LHCN-M2 (cell line): ENCODE measurements around the gene ATXN2. TPM values are rescaled to one million over a fixed set of nuclear protein-coding genes. Genes with fewer than 3 reads are reported as not detected.
"Not testable (repeated sequence)": the region's sequence is repeated elsewhere in the genome, so short reads cannot be mapped to it uniquely, and the experiment has no call there.

Experiments used
- DNase-seq: peaks from one replicate; pipeline ENCODE4 v3.0.0-alpha.2; 2012; ENCODE audit warnings: low read depth
- total RNA-seq: library from RNA; depleted of rRNA; stranded (reverse); fragments of >200 nt; gene quantifications from 2 replicates; pipeline ENCODE4 v1.2.3, GENCODE V29; 2014

The ATXN2 gene
- total RNA-seq, 1 experiment from 2014 or later, result 21.5 TPM

DNA sequence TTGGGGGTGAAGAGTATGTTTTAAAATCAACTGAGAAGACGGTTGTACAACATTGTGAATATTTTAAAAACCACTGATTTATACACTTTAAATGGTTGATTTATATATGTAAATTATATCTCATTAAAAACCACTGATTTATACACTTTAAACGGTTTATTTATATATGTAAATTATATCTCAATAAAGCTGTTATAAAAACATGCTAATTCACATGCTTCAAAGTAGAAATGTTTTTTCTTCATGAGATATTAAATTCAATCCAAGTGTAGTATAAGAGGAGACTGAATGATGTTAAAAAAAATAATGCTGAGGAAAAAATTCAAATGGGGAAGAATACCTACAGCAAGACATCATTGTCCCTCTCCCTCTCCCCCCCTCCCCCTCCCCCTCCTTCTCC, 92.9 kb downstream of the ATXN2 start:
- DNase-seq, result no peak

DNA sequence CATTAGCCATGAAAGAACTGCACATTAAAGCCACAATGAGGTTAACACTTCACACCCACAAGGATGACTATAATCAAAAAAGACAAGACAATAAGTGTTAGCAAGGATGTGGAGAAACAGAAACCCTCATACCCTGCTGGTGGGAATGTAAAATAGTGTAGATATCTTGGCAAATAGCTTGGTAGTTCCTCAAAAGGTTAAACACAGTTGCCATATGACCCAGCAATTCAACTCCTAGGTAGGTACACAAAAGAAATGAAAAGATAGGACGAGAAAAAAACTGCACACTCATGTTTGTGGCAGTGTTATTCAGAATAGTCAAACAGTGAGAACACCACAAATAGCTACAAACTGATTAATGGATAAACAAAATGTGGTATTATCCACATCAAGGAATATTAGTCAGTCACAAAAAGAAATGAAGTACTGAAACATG, 93.5 kb downstream of the ATXN2 start:
- DNase-seq, result peak; percentile 10

DNA sequence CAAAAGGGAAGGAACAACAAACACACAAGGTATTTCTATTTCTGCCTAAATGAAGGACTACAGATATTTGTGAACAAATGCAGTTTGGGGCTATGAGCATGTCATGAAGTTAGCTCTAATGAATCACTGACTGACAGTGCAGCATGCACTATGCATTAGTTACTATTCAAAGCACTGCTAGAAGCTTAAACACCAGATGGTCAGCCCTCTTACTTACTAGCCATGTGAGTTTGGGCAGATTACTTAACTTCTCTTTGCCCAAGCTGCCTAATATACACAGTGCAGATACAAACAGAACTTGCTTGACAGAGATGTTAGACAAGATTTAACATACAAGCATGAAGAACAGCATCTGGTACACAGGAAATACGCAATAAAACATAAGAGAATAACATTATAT, 96.0 kb downstream of the ATXN2 start:
- DNase-seq, result peak; percentile 21

DNA sequence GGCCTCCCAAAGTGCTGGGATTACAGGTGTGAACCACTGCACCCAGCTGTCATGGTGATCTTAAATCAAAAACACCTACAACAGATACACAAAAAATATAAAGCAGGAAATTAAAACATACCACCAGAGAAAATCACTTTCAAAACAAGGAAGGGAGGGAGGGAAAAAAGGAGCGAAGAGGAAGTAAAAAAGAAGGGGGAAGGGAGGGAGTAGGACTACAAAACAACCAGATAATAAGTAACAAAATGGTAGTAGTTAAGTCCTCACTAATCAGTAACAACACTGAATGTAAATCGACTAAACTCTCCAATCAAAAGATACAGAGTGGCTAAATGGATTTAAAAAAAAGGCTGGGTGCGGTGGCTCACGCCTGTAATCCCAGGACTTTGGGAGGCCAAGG, 104.4 kb downstream of the ATXN2 start:
- DNase-seq, result no peak

DNA sequence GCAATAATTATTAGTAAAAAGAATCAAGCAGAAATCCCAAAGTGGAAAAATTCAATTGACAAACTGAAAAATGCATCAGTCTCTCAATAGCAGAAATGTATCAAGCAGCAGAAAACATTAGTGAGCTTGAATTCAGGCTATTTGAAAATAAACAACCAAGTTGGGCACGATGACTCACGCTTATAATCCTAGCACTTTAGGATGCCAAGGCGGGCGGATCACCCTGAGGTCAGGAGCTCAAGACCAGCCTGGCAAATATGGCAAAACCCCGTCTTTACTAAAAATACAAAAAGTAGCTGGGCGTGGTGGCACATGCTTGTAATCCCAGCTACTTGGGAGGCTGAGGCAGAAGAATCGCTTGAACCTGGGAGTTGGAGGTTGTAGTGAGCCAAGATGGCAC, 106.1 kb downstream of the ATXN2 start:
- DNase-seq, result peak; percentile 88

DNA sequence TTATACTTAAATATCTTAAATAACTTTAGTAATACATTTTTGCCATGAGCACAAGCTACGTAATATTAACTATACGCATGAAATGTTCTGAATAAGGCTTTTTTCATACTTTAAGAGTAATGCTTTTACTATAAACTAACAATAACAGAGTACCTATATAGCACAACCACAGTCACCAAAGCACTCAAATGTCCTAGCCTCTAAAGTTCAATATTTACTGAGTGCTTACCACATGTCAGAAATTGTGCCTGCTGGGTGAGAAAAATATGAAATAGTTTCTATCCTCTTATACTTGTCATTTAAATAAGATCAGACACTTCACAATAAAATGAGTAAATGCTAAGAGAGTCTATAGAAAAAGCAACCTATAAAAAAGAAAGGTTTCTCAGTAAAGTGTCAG, 110.3 kb downstream of the ATXN2 start:
- DNase-seq, result no peak

DNA sequence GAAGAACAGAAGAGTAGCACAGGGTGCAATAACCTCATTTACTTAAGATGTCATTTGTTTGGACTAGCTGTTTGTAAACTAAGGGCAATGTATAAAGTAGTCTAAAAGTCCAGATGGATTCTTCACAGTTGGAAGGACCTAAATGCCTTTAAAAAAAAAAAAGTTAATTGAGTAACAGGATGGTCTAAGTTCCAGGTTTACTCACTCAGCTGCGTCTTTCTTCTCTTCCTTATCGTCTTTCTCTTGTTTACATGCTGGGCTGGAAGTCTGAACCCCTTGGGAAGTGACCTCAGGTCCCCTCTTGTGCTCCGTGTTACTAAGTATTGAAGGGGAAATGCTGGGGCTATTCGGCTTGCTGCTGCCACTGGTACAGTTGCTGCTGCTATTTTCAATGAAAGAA, 110.8 kb downstream of the ATXN2 start:
- DNase-seq, result no peak

DNA sequence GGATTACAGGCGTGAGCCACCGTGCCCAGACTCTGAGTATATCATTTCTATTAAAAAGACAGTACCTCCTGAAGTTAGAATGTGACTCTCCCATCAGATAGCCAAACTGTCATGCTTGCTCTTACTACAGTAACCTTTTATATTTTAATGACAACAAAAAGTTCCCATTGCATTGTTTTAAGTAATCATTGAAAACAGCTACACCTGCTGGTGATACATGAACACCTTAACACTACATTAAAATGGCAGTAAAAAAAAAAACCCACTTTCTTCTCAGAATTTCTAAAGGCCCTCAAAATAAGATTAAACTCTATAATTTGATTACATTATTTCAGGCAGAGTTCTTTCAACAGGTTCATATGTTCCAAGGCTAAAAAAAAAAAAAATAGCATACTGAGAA, 116.7 kb downstream of the ATXN2 start:
- DNase-seq, result no peak

DNA sequence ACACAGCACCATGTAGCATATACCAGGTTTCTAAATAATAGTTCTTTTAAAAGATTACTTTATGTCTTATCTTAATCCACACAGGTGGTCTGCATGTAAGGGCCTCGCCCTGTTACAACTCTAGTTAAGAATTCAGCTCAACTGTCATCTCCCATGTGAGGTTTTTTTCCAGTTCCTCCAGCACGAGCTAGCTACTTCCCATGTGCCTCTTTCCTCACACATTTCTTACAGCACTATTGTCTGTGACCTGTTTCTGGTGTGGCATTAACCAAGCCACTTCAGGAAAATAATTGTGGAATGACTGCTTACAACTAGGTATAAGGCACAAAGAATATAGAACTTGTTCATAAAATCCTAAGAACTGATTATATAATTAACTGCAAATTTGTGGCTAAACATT, 127.9 kb downstream of the ATXN2 start:
- DNase-seq, result no peak

DNA sequence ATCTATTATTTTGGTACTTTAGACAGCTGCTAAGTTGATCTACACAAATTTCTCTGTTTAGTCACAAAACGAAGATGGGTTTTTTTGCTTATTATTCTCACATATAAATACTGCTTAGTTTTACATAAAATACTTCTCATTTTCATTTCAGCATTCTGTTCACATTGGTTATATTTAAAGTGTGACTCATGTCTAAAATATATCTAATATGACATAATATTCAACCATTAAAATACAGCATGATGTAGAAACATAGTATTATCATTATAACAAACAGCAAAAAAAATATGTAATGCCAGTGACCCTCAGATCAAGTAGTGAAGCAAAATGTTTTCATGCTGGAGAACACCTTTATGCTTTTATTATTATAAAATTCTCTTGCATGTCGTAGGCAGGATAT, 129.7 kb downstream of the ATXN2 start:
- no peak for DNase-seq

DNA sequence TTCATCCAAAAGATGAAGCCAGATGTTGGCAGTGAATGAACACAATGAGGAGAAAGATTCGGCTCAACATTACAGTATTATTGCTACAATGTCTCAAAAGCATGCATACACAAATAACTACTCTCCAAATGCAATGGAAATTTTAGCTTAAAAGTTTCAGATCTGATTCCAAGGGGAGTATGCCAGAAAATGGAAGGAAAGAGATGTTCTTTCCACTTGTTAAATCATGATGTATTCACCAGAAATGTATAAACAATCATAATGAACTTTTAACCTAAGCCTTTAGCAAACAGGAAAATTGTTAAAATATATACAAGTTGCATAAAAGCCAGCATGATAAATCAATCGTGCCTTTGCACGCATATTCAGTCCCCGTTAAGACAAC, 131.3 kb downstream of the ATXN2 start:
- DNase-seq, result no peak

DNA sequence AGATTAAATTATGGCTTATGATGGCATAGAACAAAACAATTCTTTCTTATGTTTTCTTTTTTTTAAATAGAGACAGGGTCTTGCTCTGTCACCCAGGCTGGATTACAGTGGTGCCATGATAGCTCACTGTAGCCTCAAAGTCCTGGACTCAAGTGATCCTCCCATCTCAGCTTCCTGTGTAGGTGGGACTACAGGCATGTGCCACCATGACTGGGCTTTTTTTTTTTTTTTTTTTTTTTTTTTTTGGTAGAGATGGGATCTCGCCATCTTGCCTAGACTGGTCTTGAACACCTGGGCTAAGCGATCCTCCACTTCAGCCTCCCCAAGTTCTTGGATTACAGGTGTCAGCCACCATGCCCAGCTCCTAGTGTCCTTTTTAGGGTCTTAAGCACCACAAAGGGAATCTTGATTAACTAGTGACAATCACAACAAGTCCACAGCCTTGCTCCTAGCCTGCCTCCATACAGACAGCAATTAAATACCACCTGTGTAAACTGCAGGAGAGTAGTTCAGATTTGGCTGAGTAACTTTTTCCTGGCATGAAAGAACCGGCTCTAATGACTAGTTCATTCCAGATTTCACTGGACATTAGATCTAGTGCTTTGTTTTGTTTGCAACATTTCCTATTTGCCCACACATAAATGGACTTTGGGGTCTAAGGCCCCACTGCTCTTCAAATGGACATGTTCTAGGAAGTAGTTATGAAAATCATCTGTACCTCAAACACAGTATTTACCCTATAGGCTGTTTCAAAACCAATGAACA, 131.8 kb downstream of the ATXN2 start:
- DNase-seq, result no peak

DNA sequence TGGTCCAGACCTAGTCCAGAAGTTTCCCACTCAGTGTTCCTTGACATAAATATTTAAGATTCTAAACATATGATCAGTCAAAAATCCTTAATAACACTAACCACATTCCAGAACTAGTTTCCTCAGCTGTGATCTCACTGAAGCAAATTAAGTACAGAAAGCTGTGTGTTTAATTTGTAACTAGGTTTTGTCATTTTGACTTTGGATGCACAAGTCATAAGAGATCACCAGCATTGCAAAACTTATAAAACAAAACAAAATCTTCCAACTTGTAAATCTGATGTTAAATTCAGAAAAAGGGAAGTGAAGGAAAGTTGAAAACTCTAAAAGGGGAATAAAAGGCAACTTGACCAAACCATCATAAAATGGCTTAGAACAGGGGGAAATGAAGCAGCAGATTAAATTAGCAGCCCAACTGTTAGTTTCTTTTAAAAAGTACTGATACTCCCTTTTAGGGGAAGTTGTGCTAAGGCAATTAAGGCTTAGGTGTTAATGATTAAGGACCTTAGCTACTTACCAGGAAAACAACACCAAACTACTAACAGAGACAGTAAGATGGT, 136.8 kb downstream of the ATXN2 start:
- peak; percentile 37 for DNase-seq

DNA sequence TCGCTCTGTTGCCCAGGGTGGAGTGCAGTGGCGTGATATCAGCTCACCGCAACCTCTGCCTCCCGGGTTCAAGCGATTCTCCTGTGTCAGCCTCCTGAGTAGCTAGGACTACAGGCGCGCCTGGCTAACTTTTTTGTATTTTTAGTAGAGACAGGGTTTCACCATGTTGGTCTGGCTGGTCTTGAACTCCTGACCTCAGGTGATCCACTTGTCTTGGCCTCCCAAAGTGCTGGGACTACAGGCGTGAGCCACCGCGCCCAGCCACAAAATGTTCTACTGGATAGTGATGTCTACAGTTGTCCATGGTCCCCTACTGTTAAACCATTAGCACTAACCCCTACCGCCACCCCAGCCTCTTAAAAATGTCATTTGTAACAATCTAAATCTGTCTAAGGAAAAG, 139.0 kb downstream of the ATXN2 start:
- DNase-seq, result not testable (repeated sequence)

DNA sequence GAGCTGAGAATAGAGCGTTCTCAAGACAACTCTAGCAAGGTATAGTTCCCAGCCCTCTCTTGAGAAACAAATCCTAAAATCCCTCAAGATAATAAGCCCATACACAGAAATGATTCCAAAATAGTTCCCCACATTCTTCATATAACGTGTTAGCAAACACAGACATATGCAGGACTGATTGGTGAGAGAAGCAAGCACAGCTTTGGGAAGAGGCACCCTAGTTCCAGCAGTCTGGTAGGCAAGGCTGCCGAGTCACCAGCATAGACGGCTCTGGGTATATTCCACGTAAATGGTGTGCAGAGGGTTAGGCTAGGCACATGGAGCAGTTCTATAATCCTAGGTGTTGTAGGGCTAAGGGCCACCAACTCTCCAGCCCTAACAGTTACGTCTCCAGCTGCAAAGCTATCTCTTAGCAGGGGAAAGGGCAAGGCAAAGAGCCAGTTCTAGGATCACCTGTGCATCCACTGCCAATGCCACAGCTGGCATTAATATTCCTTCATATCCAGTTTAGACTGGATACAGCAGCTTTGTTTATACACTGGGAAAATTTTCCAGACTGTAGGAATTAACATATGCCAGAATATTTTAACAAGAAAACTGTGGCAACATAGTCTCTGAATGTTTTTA, 140.5 kb downstream of the ATXN2 start:
- no peak for DNase-seq

DNA sequence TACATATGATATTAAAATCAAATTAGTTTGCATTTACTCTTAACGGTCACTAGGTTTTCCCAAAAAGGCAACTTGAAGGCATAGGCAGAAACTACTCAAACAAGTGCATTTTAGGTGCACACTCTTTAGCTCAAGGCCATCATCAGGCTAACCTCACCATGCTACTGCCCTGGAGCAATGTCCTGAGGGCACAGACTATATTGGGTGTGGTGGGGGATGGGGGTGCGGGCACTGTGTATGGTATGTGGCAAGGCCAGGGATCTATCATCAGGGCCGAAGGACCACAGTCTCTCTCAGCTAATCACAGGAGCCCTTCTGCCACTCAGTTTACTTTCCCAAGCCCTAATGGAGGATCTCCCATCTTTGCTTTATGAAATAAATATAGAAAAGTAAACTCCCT, 141.5 kb downstream of the ATXN2 start:
- no peak for DNase-seq

DNA sequence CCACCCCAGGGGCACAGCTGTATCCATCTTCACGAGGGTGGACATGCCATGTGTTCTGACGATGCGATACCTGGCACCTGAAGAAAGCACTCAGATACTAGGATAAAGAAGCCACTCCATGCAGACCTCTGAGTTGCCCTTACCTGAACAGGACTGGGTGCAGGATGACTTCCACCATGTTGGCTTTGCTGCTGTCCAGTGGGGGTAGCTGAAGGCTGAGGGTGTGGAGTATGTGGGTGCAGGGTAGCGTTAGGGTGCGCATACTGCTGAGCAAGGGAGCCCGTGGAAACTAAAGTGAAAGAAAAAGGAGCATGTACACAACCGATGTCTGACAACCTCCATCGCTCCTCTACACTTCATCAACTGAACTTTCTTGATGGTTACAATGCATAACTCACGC, 142.0 kb downstream of the ATXN2 start:
- DNase-seq, result no peak

DNA sequence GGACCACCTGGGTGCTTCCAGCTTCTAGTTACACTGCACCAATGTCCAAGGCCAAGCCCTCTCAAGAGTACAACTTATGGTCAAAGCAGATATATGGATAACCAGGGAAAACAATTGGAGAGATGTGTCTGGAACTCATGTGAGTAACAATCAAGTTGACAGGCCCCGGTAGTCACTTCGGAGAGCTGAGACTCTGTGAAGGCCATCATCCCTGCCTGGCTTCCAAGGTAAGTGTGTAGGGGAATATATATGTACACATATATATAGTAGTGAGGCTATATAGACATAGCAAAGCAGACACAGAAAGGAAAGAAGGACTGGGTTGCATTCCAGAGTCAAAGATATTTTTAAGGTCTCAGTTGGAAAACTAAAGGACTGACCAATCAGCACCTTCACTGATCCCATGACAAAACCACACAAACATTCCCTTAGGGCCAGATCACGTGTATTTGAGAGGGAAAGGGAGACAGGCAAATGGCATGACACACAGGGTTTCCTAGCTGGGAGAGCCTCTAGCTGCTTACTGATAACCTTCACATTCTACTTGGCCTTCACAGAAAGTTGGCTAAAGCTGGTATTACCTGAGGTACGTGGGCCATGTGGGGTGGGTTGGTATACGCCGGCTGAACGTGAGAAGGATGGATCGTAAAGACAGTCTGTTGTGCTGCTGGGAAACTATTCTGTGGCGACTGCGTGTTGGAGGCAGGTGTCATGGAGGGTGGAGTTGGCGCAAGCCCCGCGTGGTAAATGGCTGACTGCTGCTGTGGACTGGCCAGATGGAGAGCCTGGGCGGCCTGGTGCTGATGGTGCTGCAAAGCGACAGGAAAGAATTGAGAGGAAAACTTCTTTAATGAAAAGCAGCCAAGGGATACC, 143.4 kb downstream of the ATXN2 start:
- DNase-seq, result peak; percentile 81

DNA sequence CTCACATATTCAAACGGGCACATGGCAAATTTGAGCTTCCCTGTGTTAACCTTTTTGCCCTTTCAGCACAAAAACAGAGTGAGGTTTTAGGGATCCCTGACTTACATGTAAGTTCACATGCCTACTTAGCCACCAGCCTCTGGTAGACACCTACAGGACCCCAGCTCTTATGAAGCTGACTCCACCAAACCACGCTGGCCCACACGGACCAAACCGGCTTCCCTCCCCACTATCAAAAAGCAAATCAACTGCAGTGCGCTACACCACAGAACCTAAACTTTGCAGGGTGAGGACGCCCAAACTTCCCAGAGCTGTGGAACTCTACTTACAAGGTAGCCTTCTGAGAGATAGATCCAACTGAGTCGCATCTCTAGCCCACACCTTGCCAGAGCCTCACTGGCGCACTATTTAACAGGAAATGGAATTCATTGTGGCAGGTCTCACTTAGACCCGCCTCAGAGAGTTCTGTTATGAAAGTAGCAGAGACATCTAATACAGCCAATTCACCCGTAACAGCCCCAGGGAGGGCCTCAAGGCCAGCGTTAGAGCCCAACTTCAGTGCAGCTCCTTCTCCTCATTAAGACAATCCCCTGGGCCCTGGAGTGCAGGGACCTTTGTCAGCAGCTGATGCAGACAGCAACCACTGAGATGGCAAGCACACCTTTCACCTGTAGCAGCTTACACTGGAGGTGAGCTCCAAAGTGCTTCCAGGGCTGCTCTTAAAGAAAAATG, 144.2 kb downstream of the ATXN2 start:
- DNase-seq, result no peak

DNA sequence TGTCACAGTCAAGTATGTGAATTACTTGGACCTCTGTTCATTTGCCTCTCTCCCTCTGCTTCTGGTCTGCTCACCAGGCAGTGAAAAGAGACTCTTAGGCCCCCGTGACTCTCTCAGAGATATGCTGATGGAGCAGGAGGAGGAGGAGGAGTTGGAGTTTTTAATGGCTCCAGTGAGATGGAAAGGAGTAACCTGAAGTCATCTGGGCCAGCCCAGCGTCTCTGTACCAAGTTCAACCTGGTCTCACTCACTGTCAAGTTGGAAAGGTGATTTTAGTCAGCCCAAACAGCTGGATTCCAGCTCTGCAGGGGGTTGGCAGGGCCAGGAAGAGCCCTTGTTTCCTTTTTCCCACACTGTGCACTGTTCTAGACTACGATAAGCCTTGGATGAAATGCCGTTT, 144.8 kb downstream of the ATXN2 start:
- no peak for DNase-seq
